ENCODE results near the gene LLGL1. TPM values are rescaled to one million over a fixed set of nuclear protein-coding genes. Genes with fewer than 3 reads are reported as not detected.
"Not testable (repeated sequence)": the region's sequence is repeated elsewhere in the genome, so short reads cannot be mapped to it uniquely, and the experiment has no call there.

Gene LLGL1
- total and polyA plus RNA-seq, 5 donors = 8.6 to 13.9 (median 12.0) TPM

- H3K4me1 ChIP-seq (ENCODE audit: control insufficient read depth, insufficient read depth, low read length) = peaks cover 39% of the 10 kb centered on the region
- no peak for ATAC-seq
Observed at GRCh38 chr17:18194804-18195203, 30.6 kb upstream of the LLGL1 start.

GRCh38 chr17:18195246-18195645 is 30.2 kb upstream of the LLGL1 start:
- DNase-seq (no peak), ATAC-seq (no peak)
- Histone ChIP-seq H3K27me3 (ENCODE audit: control insufficient read depth, insufficient read depth) (no peaks in the 10 kb centered on the region), H3K4me1 (ENCODE audit: control insufficient read depth, insufficient read depth, low read length) (peaks cover 38% of the 10 kb centered on the region), H3K4me3 (ENCODE audit: low read length) (no peak overlapping the region), H3K9me3 (ENCODE audit: control insufficient read depth, low read length) (no peaks in the 10 kb centered on the region), H3K27ac (ENCODE audit: low read length) (no peak overlapping the region)
- intact Hi-C loops (cut with DNase I) = no loop called here
- WGBS = 67% methylated on average over 5 of the region's 5 CpGs

More at GRCh38 chr17:18194804-18195203, 30.6 kb upstream of the LLGL1 start:
- H3K4me3 ChIP-seq (ENCODE audit: low read length) = no peak overlapping the region
- no peaks in the 10 kb centered on the region for H3K27me3 ChIP-seq (ENCODE audit: control insufficient read depth, insufficient read depth)
- 61% methylated on average over 4 of the region's 4 CpGs for WGBS
- intact Hi-C loops (cut with DNase I) = no loop called here
- no peak overlapping the region for H3K27ac ChIP-seq (ENCODE audit: low read length)
- DNase-seq = no peak
- H3K9me3 ChIP-seq (ENCODE audit: control insufficient read depth, low read length) = no peaks in the 10 kb centered on the region

GRCh38 chr17:18197535-18198194 is 27.8 kb upstream of the LLGL1 start:
- DNase-seq = no peak
- no peak overlapping the region for H3K4me3 ChIP-seq (ENCODE audit: low read length)
- H3K4me1 ChIP-seq (ENCODE audit: control insufficient read depth, insufficient read depth, low read length) = peaks cover 29% of the 10 kb centered on the region
- H3K27me3 ChIP-seq (ENCODE audit: control insufficient read depth, insufficient read depth) = no peaks in the 10 kb centered on the region
- no peak for ATAC-seq
- intact Hi-C loops (cut with DNase I) = no loop called here
- no peaks in the 10 kb centered on the region for H3K9me3 ChIP-seq (ENCODE audit: control insufficient read depth, low read length)
- WGBS = 78% methylated on average over 3 of the region's 3 CpGs
- no peak overlapping the region for H3K27ac ChIP-seq (ENCODE audit: low read length)

GRCh38 chr17:18198530-18198929 is 26.9 kb upstream of the LLGL1 start:
- WGBS = 11% methylated on average over 4 of the region's 4 CpGs
- ATAC-seq = peak in 1 of 2 donors; percentile 45
- Histone ChIP-seq H3K9me3 (ENCODE audit: control insufficient read depth, low read length) (no peaks in the 10 kb centered on the region), H3K27ac (ENCODE audit: low read length) (no peak overlapping the region), H3K4me1 (ENCODE audit: control insufficient read depth, insufficient read depth, low read length) (peaks cover 28% of the 10 kb centered on the region), H3K27me3 (ENCODE audit: control insufficient read depth, insufficient read depth) (no peaks in the 10 kb centered on the region), H3K4me3 (ENCODE audit: low read length) (no peak overlapping the region)
- intact Hi-C loops (cut with DNase I) = no loop called here
- peak; percentile 27 to 56 (median 28) for DNase-seq

GRCh38 chr17:18201108-18201507 is 24.3 kb upstream of the LLGL1 start:
- intact Hi-C loops (cut with DNase I) = loop anchor here in 1 of 4 donors (10.0 kb wide), 1 partner anchor 64 kb away; the partner anchor contains the start of gene MIEF2
- H3K4me3 ChIP-seq (ENCODE audit: low read length) = no peak overlapping the region
- H3K9me3 ChIP-seq (ENCODE audit: control insufficient read depth, low read length) = no peaks in the 10 kb centered on the region
- DNase-seq (peak in 1 of 3 donors; percentile 53), ATAC-seq (peak in 1 of 2 donors; percentile 61)
- H3K27ac ChIP-seq (ENCODE audit: low read length) = peak overlapping the region; percentile 8
- peaks cover 20% of the 10 kb centered on the region for H3K4me1 ChIP-seq (ENCODE audit: control insufficient read depth, insufficient read depth, low read length)
- WGBS = 70% methylated on average over 4 of the region's 4 CpGs
- H3K27me3 ChIP-seq (ENCODE audit: control insufficient read depth, insufficient read depth) = no peaks in the 10 kb centered on the region

GRCh38 chr17:18203308-18203707 is 22.1 kb upstream of the LLGL1 start:
- H3K4me3 ChIP-seq (ENCODE audit: low read length) = no peak overlapping the region
- peaks cover 11% of the 10 kb centered on the region for H3K4me1 ChIP-seq (ENCODE audit: control insufficient read depth, insufficient read depth, low read length)
- DNase-seq (peak in 1 of 3 donors; percentile 6), ATAC-seq (no peak)
- no peaks in the 10 kb centered on the region for H3K9me3 ChIP-seq (ENCODE audit: control insufficient read depth, low read length)
- intact Hi-C loops (cut with DNase I) = loop anchor here in 1 of 4 donors (10.0 kb wide), 1 partner anchor 61 kb away; the partner anchor contains the start of gene MIEF2
- 67% methylated on average over 7 of the region's 7 CpGs for WGBS
- no peaks in the 10 kb centered on the region for H3K27me3 ChIP-seq (ENCODE audit: control insufficient read depth, insufficient read depth)
- no peak overlapping the region for H3K27ac ChIP-seq (ENCODE audit: low read length)

- Histone ChIP-seq H3K4me3 (ENCODE audit: low read length) (no peak overlapping the region), H3K9me3 (ENCODE audit: control insufficient read depth, low read length) (no peaks in the 10 kb centered on the region), H3K4me1 (ENCODE audit: control insufficient read depth, insufficient read depth, low read length) (no peaks in the 10 kb centered on the region), H3K27ac (ENCODE audit: low read length) (no peak overlapping the region), H3K27me3 (ENCODE audit: control insufficient read depth, insufficient read depth) (no peaks in the 10 kb centered on the region)
- intact Hi-C loops (cut with DNase I) = loop anchor here in 1 of 4 donors (10.0 kb wide), 1 partner anchor 59 kb away; the partner anchor contains the start of gene MIEF2
- DNase-seq (no peak), ATAC-seq (no peak)
- 79% methylated on average over 2 of the region's 2 CpGs for WGBS
Observed at GRCh38 chr17:18205861-18206260, 19.6 kb upstream of the LLGL1 start.

GRCh38 chr17:18206962-18207361 is 18.5 kb upstream of the LLGL1 start:
- ATAC-seq (no peak), DNase-seq (no peak)
- no peaks in the 10 kb centered on the region for H3K27me3 ChIP-seq (ENCODE audit: control insufficient read depth, insufficient read depth)
- H3K4me3 ChIP-seq (ENCODE audit: low read length) = no peak overlapping the region
- no peaks in the 10 kb centered on the region for H3K4me1 ChIP-seq (ENCODE audit: control insufficient read depth, insufficient read depth, low read length)
- intact Hi-C loops (cut with DNase I) = loop anchor here in 1 of 4 donors (10.0 kb wide), 1 partner anchor 58 kb away; the partner anchor contains the start of gene MIEF2
- no peaks in the 10 kb centered on the region for H3K9me3 ChIP-seq (ENCODE audit: control insufficient read depth, low read length)
- H3K27ac ChIP-seq (ENCODE audit: low read length) = no peak overlapping the region

GRCh38 chr17:18208092-18208491 is 17.3 kb upstream of the LLGL1 start:
- Histone ChIP-seq H3K4me1 (ENCODE audit: control insufficient read depth, insufficient read depth, low read length) (no peaks in the 10 kb centered on the region), H3K9me3 (ENCODE audit: control insufficient read depth, low read length) (no peaks in the 10 kb centered on the region), H3K4me3 (ENCODE audit: low read length) (no peak overlapping the region), H3K27ac (ENCODE audit: low read length) (no peak overlapping the region), H3K27me3 (ENCODE audit: control insufficient read depth, insufficient read depth) (no peaks in the 10 kb centered on the region)
- WGBS = 87% methylated on average over 19 of the region's 19 CpGs
- intact Hi-C loops (cut with DNase I) = loop anchor here in 1 of 4 donors (10.0 kb wide), 1 partner anchor 57 kb away; the partner anchor contains the start of gene MIEF2
- ATAC-seq = no peak
- DNase-seq = no peak

- DNase-seq = no peak
- Histone ChIP-seq H3K4me3 (ENCODE audit: low read length) (no peak overlapping the region), H3K4me1 (ENCODE audit: control insufficient read depth, insufficient read depth, low read length) (no peaks in the 10 kb centered on the region), H3K9me3 (ENCODE audit: control insufficient read depth, low read length) (no peaks in the 10 kb centered on the region), H3K27me3 (ENCODE audit: control insufficient read depth, insufficient read depth) (no peaks in the 10 kb centered on the region), H3K27ac (ENCODE audit: low read length) (no peak overlapping the region)
- intact Hi-C loops (cut with DNase I) = loop anchor here in 2 of 4 donors (10.0 kb wide), 2 partner anchors 69 to 101 kb away; partner anchors contain the start of genes SMCR8 (in 1 of the 2) and TOP3A (in 1 of the 2)
- WGBS = 63% methylated on average over 7 of the region's 7 CpGs
- ATAC-seq = no peak
Observed at GRCh38 chr17:18213666-18214270, 11.7 kb upstream of the LLGL1 start.

GRCh38 chr17:18216906-18217305 is 8.5 kb upstream of the LLGL1 start:
- intact Hi-C loops (cut with DNase I) = loop anchor here in 2 of 4 donors (10.0 kb wide), 2 partner anchors 72 to 98 kb away; partner anchors contain the start of genes SMCR8 (in 1 of the 2) and TOP3A (in 1 of the 2)
- not testable (repeated sequence) for H3K27me3 ChIP-seq (ENCODE audit: control insufficient read depth, insufficient read depth)

More at GRCh38 chr17:18216906-18217305, 8.5 kb upstream of the LLGL1 start:
- not testable (repeated sequence) for ATAC-seq; H3K4me3 ChIP-seq (ENCODE audit: low read length); DNase-seq; H3K27ac ChIP-seq (ENCODE audit: low read length); H3K4me1 ChIP-seq (ENCODE audit: control insufficient read depth, insufficient read depth, low read length); H3K9me3 ChIP-seq (ENCODE audit: control insufficient read depth, low read length)
- 81% methylated on average over 11 of the region's 11 CpGs for WGBS

Data from right cardiac atrium (tissue), 5 donors.